ENCODE data around the gene IL6ST.

DNA sequence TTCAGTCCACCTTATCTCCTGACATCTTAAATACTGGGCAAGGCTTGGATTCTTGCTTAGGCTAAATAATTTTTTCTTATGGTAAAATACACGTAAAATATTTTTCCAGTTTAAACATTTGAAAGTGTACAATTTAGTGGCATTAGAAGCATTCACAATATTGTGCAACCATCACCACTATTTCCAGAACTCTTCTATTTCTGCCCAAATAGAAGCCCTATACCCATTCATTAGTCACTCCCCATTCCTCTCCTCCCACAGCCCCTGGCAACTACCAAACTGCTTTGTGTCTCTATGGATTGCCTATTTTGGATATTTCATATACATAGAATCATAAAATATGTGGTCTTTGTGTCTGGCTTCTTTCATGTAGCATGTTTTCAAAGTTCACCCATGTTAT, 86.0 kb downstream of the IL6ST start:
- TF ChIP-seq, protein P1, sequence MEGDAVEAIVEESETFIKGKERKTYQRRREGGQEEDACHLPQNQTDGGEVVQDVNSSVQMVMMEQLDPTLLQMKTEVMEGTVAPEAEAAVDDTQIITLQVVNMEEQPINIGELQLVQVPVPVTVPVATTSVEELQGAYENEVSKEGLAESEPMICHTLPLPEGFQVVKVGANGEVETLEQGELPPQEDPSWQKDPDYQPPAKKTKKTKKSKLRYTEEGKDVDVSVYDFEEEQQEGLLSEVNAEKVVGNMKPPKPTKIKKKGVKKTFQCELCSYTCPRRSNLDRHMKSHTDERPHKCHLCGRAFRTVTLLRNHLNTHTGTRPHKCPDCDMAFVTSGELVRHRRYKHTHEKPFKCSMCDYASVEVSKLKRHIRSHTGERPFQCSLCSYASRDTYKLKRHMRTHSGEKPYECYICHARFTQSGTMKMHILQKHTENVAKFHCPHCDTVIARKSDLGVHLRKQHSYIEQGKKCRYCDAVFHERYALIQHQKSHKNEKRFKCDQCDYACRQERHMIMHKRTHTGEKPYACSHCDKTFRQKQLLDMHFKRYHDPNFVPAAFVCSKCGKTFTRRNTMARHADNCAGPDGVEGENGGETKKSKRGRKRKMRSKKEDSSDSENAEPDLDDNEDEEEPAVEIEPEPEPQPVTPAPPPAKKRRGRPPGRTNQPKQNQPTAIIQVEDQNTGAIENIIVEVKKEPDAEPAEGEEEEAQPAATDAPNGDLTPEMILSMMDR (conservative IDR thresholded peaks at IDR 0.05; ENCODE audit: low read depth, low read length) = no peak
- TF ChIP-seq EZH2 (IDR thresholded peaks at IDR 0.05; ENCODE audit: borderline replicate concordance, low read depth, low read length, poor library complexity, severe bottlenecking) = no peak

Data from A673 (cell line).